Neural progenitor cell (in vitro differentiated cells): ENCODE data around the gene CCDC158. TPM values are rescaled to one million over a fixed set of nuclear protein-coding genes. Genes with fewer than 3 reads are reported as not detected.
"Not testable (repeated sequence)": the region's sequence is repeated elsewhere in the genome, so short reads cannot be mapped to it uniquely, and the experiment has no call there.

Source experiments
- DNase-seq: peaks from one replicate; pipeline ENCODE4 v3.0.0-alpha.2; 2016; ENCODE audit warnings: low spot score
- H2AFZ ChIP-seq: fragments of 200-600 bp; sonication (generic); replicated peaks from 2 replicates; pipeline ENCODE4 v1.6.1; 2016; ENCODE audit warnings: antibody characterized with exemption
- H3F3A ChIP-seq: fragments of 200-600 bp; sonication (generic); 2 replicates; pipeline ENCODE4 v1.6.1; 2016; ENCODE audit warnings: antibody characterized with exemption, low read depth
- H3K27ac ChIP-seq: fragments of 200-600 bp; sonication (generic); 2 replicates; pipeline ENCODE4 v1.5.1; 2016; ENCODE audit warnings: mild to moderate bottlenecking
- H3K27me3 ChIP-seq: fragments of 200-600 bp; sonication (generic); 2 replicates; pipeline ENCODE4 v1.6.1; 2016; ENCODE audit warnings: mild to moderate bottlenecking, moderate library complexity
- H3K36me3 ChIP-seq: fragments of 200-600 bp; sonication (generic); 2 replicates; pipeline ENCODE4 v1.5.1; 2016
- H3K4me1 ChIP-seq: fragments of 200-600 bp; sonication (generic); 2 replicates; pipeline ENCODE4 v1.6.1; 2016; ENCODE audit warnings: mixed run types
- H3K4me2 ChIP-seq: fragments of 200-600 bp; sonication (generic); 2 replicates; pipeline ENCODE4 v1.6.1; 2016
- H3K4me3 ChIP-seq: fragments of 200-600 bp; sonication (generic); 2 replicates; pipeline ENCODE4 v1.5.1; 2016
- H3K79me2 ChIP-seq: fragments of 200-600 bp; sonication (generic); 2 replicates; pipeline ENCODE4 v1.6.1; 2016; ENCODE audit warnings: low read depth
- H3K9ac ChIP-seq: fragments of 200-600 bp; sonication (generic); 2 replicates; pipeline ENCODE4 v1.6.1; 2016
- H3K9me3 ChIP-seq: fragments of 200-600 bp; sonication (generic); 2 replicates; pipeline ENCODE4 v1.5.1; 2016; ENCODE audit warnings: low read depth
- H4K20me1 ChIP-seq: fragments of 200-600 bp; sonication (generic); 2 replicates; pipeline ENCODE4 v1.6.1; 2016; ENCODE audit warnings: low read depth
- H3K27ac Mint-ChIP-seq: 3 replicates; pipeline ENCODE4 v1.8.0; 2021; ENCODE audit warnings: mixed read lengths
- H3K27me3 Mint-ChIP-seq: 2 replicates; pipeline ENCODE4 v1.8.0; 2022; ENCODE audit warnings: low read depth, mild to moderate bottlenecking, inconsistent platforms, moderate library complexity, mixed read lengths; ENCODE audit not compliant: insufficient read depth
- H3K36me3 Mint-ChIP-seq: 3 replicates; pipeline ENCODE4 v1.8.0; 2021; ENCODE audit warnings: mixed read lengths
- H3K4me1 Mint-ChIP-seq: 3 replicates; pipeline ENCODE4 v1.8.0; 2021; ENCODE audit warnings: mixed read lengths
- H3K4me3 Mint-ChIP-seq: 3 replicates; pipeline ENCODE4 v1.8.0; 2021; ENCODE audit warnings: mild to moderate bottlenecking, moderate library complexity, mixed read lengths
- H3K9me3 Mint-ChIP-seq: 3 replicates; pipeline ENCODE4 v1.8.0; 2020; ENCODE audit warnings: mixed read lengths
- EZH2 ChIP-seq: fragments of 200-600 bp; sonication (generic); IDR thresholded peaks from 2 replicates; pipeline ENCODE4 v1.6.1; 2017; ENCODE audit warnings: antibody characterized with exemption, mild to moderate bottlenecking, moderate library complexity
- EZH2phosphoT487 ChIP-seq: fragments of 200-600 bp; sonication (generic); IDR thresholded peaks from 2 replicates; pipeline ENCODE4 v1.6.1; 2017; ENCODE audit warnings: antibody characterized with exemption
- total RNA-seq: library from RNA; depleted of rRNA; stranded (reverse); fragments of >200 nt; gene quantifications from 2 replicates; pipeline ENCODE4 v1.2.3, GENCODE V29; 2015; ENCODE audit warnings: low replicate concordance
- TF ChIP-seq, protein P1 (sequence below): fragments of 200-600 bp; sonication (generic); IDR thresholded peaks from 2 replicates; pipeline ENCODE4 v1.5.1; 2017; ENCODE audit warnings: antibody characterized with exemption, mild to moderate bottlenecking

Gene CCDC158
- total RNA-seq, 1 donor from 2014 or later = not detected

DNA sequence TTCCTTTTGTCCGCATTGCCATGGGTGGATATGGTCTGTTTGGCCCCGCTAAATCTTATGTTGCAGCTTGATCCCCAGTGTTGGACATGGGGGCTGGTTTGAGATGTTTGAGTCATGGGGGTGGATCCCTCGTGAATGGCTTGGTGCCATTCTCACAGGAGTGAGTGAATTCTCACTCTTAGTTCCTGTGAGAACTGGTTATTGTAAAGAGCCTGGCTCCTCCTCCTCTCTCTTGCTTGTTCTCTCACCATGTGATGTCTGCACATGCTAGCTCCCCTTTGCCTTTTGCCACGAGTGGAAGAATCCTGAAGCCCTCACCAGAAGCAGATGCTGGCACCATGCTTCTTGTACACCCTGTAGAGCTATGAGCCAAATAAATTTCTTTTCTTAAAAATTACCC is 137.0 kb downstream of the CCDC158 start:
- Mint-ChIP-seq H3K27ac (no peak overlapping the region), H3K36me3 (no peaks in the 10 kb centered on the region), H3K9me3 (peaks cover 24% of the 10 kb centered on the region), H3K4me3 (no peak overlapping the region), H3K27me3 (peaks cover 7% of the 10 kb centered on the region), H3K4me1 (peaks cover 13% of the 10 kb centered on the region)
- Histone ChIP-seq H3K4me1 (no peaks in the 10 kb centered on the region), H3K4me3 (no peak overlapping the region), H3K36me3 (no peaks in the 10 kb centered on the region), H3K27me3 (no peaks in the 10 kb centered on the region), H3K9me3 (peaks cover 2% of the 10 kb centered on the region), H3K4me2 (no peak overlapping the region), H2AFZ (no peak overlapping the region), H3K79me2 (no peaks in the 10 kb centered on the region), H4K20me1 (no peaks in the 10 kb centered on the region), H3F3A (no peaks in the 10 kb centered on the region), H3K27ac (no peak overlapping the region), H3K9ac (no peak overlapping the region)
- TF ChIP-seq EZH2 = no peak
- TF ChIP-seq EZH2phosphoT487 = no peak
- TF ChIP-seq, protein P1, sequence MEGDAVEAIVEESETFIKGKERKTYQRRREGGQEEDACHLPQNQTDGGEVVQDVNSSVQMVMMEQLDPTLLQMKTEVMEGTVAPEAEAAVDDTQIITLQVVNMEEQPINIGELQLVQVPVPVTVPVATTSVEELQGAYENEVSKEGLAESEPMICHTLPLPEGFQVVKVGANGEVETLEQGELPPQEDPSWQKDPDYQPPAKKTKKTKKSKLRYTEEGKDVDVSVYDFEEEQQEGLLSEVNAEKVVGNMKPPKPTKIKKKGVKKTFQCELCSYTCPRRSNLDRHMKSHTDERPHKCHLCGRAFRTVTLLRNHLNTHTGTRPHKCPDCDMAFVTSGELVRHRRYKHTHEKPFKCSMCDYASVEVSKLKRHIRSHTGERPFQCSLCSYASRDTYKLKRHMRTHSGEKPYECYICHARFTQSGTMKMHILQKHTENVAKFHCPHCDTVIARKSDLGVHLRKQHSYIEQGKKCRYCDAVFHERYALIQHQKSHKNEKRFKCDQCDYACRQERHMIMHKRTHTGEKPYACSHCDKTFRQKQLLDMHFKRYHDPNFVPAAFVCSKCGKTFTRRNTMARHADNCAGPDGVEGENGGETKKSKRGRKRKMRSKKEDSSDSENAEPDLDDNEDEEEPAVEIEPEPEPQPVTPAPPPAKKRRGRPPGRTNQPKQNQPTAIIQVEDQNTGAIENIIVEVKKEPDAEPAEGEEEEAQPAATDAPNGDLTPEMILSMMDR = no peak
- DNase-seq = no peak

DNA sequence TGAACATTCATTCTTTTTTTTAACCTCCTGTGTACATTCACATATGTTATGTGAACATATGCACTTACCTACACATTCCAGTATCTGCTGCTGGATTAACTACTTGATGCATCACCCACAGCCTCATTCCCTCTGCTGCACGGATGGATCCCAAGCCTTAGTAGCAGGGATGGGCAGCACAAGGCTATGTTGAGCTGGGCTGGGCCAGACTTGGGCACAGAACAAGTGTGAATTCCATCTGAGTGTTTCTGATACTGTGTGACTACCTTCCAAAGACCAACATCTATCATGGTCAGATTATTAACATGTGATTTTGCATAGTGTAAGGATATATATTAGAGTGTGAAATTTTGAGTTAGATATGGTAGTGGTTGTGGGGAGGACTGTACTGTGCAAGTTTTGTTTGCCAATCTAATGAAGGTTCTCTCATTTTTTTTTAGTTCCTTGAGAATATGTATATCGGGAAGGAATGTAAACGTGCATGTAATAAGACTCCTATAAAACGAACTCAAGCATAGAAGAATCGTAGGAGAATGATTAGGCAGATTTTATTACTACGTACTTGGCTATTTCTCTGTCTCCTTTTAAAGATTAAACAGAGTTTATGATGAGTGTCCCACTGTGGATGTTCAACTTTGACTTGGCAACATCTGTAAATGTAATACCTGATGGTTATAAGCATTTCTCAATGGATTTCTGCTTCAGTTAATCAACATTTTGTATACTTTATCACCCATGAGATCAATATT is 137.8 kb downstream of the CCDC158 start:
- Histone ChIP-seq H3K79me2 (no peaks in the 10 kb centered on the region), H3K9ac (no peak overlapping the region), H4K20me1 (no peaks in the 10 kb centered on the region), H3K36me3 (no peaks in the 10 kb centered on the region), H3F3A (no peaks in the 10 kb centered on the region), H3K27ac (no peak overlapping the region), H2AFZ (no peak overlapping the region), H3K4me1 (no peaks in the 10 kb centered on the region), H3K4me3 (no peak overlapping the region), H3K27me3 (no peaks in the 10 kb centered on the region), H3K4me2 (no peak overlapping the region), H3K9me3 (peaks cover 2% of the 10 kb centered on the region)
- peaks cover 13% of the 10 kb centered on the region for H3K4me1 Mint-ChIP-seq
- peaks cover 7% of the 10 kb centered on the region for H3K27me3 Mint-ChIP-seq
- DNase-seq = no peak
- H3K36me3 Mint-ChIP-seq = no peaks in the 10 kb centered on the region
- H3K4me3 Mint-ChIP-seq = no peak overlapping the region
- no peak overlapping the region for H3K27ac Mint-ChIP-seq
- peaks cover 24% of the 10 kb centered on the region for H3K9me3 Mint-ChIP-seq
- TF ChIP-seq EZH2 = no peak
- TF ChIP-seq, protein P1 = no peak
- no peak for TF ChIP-seq EZH2phosphoT487

DNA sequence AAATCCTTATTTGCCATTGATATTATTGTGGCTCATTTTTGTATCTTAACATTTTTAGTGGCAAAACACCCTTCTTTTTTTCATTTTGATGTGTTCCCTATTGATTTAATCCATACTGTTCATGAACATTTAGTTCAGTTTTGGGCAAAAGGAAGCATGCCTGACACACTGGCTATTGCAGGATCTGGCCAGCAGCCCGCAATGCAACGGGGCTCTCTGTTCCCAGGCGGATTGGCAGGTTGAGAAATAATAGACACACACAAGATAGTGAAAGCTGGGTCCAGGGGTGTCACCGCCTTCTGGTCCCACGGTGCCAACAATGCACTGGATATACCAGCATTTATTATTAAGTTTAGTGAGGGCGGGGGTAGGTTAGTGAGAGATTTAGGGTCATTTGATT is 139.3 kb downstream of the CCDC158 start:
- not testable (repeated sequence) for H3K27ac ChIP-seq, H3K27me3 ChIP-seq, H4K20me1 ChIP-seq, H3K27ac Mint-ChIP-seq, H3K27me3 Mint-ChIP-seq, DNase-seq, H3K4me1 ChIP-seq, H2AFZ ChIP-seq, H3K79me2 ChIP-seq, H3F3A ChIP-seq, H3K4me2 ChIP-seq, H3K4me3 ChIP-seq, H3K9ac ChIP-seq, H3K36me3 Mint-ChIP-seq, H3K36me3 ChIP-seq, H3K4me3 Mint-ChIP-seq, H3K9me3 ChIP-seq
- H3K9me3 Mint-ChIP-seq = peaks cover 13% of the 10 kb centered on the region
- H3K4me1 Mint-ChIP-seq = peaks cover 13% of the 10 kb centered on the region
